ENCODE measurements around the gene PWP1. TPM values are rescaled to one million over a fixed set of nuclear protein-coding genes. Genes with fewer than 3 reads are reported as not detected.

Gene PWP1
- total and polyA plus RNA-seq, 10 of the 15 experiments (the other 5 are each of a cell fraction or from before 2014, with no cell fraction given), result 42.4 to 283 (median 84.6) TPM

DNA sequence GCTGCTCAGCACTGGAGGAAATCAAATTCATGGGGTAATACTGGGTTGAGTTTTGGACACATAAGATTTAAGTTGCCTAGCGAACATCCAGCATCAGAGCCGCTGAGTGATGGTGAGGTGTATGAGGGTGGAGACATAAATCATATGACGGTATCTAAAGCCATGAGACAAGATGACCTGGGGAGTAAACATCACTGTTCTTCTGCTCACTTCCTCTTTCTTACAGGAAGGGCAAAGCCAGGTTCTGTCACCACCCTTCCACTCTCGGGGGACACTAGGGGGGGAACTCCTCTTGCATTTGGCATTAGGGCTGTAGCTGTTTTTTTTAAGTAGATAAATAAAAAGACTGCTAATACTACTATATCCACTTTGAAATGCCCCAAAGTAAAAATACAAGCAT lies 51.3 kb downstream of the PWP1 start (continued):
- TF ChIP-seq WRNIP1 (IDR thresholded peaks at IDR 0.05; ENCODE audit: borderline replicate concordance, low read depth, low read length), result no peak
- peak; percentile 79 for TF ChIP-seq ATF7 (IDR thresholded peaks at IDR 0.05; ENCODE audit: low read depth)
- peak; percentile 99 for TF ChIP-seq SPI1 (IDR thresholded peaks at IDR 0.05; ENCODE audit: borderline replicate concordance, insufficient read depth, low read depth, low read length)
- TF ChIP-seq KDM1A (IDR thresholded peaks at IDR 0.05; ENCODE audit: borderline replicate concordance), result no peak
- TF ChIP-seq NBN (IDR thresholded peaks at IDR 0.05), result peak; percentile 51; the same call in 1 of the 2 replicates
- 0 out of 2 replicates have a peak, but pooled peaks have one; percentile 23 for TF ChIP-seq MTA2 (IDR thresholded peaks at IDR 0.05; ENCODE audit: low read depth)
- TF ChIP-seq MEF2B (IDR thresholded peaks at IDR 0.05; ENCODE audit: partially characterized antibody, poor library complexity, severe bottlenecking), result peak; percentile 70
- TF ChIP-seq POLR2AphosphoS2 (IDR thresholded peaks at IDR 0.05; ENCODE audit: low read depth, low read length), result no peak
- peak; percentile 46 for TF ChIP-seq RAD51 (IDR thresholded peaks at IDR 0.05)
- TF ChIP-seq, protein P1, sequence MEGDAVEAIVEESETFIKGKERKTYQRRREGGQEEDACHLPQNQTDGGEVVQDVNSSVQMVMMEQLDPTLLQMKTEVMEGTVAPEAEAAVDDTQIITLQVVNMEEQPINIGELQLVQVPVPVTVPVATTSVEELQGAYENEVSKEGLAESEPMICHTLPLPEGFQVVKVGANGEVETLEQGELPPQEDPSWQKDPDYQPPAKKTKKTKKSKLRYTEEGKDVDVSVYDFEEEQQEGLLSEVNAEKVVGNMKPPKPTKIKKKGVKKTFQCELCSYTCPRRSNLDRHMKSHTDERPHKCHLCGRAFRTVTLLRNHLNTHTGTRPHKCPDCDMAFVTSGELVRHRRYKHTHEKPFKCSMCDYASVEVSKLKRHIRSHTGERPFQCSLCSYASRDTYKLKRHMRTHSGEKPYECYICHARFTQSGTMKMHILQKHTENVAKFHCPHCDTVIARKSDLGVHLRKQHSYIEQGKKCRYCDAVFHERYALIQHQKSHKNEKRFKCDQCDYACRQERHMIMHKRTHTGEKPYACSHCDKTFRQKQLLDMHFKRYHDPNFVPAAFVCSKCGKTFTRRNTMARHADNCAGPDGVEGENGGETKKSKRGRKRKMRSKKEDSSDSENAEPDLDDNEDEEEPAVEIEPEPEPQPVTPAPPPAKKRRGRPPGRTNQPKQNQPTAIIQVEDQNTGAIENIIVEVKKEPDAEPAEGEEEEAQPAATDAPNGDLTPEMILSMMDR (IDR thresholded peaks at IDR 0.05 in 2 of 3, conservative IDR thresholded peaks at IDR 0.05 in 1 of 3; ENCODE audit: control insufficient read depth in 2 of 3, extremely low read depth in 1 of 3, insufficient read depth in 1 of 3, low read depth in 3 of 3, low read length in 3 of 3), result peak; percentile 35 to 45 (median 36); a peak in 5 of 6 replicates
- TF ChIP-seq IRF4 (IDR thresholded peaks at IDR 0.05; ENCODE audit: low read depth, low read length), result peak; percentile 76; the same call in 1 of the 2 replicates
- TF ChIP-seq, protein P2, sequence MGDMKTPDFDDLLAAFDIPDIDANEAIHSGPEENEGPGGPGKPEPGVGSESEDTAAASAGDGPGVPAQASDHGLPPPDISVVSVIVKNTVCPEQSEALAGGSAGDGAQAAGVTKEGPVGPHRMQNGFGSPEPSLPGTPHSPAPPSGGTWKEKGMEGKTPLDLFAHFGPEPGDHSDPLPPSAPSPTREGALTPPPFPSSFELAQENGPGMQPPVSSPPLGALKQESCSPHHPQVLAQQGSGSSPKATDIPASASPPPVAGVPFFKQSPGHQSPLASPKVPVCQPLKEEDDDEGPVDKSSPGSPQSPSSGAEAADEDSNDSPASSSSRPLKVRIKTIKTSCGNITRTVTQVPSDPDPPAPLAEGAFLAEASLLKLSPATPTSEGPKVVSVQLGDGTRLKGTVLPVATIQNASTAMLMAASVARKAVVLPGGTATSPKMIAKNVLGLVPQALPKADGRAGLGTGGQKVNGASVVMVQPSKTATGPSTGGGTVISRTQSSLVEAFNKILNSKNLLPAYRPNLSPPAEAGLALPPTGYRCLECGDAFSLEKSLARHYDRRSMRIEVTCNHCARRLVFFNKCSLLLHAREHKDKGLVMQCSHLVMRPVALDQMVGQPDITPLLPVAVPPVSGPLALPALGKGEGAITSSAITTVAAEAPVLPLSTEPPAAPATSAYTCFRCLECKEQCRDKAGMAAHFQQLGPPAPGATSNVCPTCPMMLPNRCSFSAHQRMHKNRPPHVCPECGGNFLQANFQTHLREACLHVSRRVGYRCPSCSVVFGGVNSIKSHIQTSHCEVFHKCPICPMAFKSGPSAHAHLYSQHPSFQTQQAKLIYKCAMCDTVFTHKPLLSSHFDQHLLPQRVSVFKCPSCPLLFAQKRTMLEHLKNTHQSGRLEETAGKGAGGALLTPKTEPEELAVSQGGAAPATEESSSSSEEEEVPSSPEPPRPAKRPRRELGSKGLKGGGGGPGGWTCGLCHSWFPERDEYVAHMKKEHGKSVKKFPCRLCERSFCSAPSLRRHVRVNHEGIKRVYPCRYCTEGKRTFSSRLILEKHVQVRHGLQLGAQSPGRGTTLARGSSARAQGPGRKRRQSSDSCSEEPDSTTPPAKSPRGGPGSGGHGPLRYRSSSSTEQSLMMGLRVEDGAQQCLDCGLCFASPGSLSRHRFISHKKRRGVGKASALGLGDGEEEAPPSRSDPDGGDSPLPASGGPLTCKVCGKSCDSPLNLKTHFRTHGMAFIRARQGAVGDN (IDR thresholded peaks at IDR 0.05), result peak; percentile 54; the same call in 1 of the 2 replicates
- peak; percentile 36; the same call in 1 of the 2 replicates for TF ChIP-seq RAD21 (IDR thresholded peaks at IDR 0.05; ENCODE audit: insufficient read depth, low read depth, low read length)

All from GM12878 (cell line).